ENCODE data around the gene TMEM125. TPM values are rescaled to one million over a fixed set of nuclear protein-coding genes. Genes with fewer than 3 reads are reported as not detected.

TMEM125 gene
- total RNA-seq, 1 donor from 2014 or later, result 19.8 TPM

DNA sequence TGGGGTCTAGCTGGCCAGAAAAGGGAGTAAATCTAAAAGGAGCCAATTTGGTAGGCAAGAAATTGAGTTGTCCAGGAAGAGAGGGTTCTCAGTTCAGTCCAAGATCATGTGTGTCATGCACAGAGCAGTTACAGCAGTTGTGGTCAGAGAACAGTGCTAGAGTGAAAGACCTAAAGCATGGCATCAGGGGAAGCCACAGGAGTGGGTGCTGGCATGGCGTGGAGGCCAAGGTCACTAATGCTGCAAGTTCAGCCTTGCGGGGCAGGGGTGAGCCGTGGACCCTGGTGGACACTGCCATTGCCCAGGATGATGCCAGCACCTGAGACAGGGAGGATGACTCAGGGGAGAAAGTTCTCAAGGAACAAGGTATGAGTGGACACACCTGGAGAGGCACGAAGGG is 16.6 kb upstream of the TMEM125 start:
- H3K4me3 Mint-ChIP-seq, result no peak overlapping the region
- TF ChIP-seq, protein P1, sequence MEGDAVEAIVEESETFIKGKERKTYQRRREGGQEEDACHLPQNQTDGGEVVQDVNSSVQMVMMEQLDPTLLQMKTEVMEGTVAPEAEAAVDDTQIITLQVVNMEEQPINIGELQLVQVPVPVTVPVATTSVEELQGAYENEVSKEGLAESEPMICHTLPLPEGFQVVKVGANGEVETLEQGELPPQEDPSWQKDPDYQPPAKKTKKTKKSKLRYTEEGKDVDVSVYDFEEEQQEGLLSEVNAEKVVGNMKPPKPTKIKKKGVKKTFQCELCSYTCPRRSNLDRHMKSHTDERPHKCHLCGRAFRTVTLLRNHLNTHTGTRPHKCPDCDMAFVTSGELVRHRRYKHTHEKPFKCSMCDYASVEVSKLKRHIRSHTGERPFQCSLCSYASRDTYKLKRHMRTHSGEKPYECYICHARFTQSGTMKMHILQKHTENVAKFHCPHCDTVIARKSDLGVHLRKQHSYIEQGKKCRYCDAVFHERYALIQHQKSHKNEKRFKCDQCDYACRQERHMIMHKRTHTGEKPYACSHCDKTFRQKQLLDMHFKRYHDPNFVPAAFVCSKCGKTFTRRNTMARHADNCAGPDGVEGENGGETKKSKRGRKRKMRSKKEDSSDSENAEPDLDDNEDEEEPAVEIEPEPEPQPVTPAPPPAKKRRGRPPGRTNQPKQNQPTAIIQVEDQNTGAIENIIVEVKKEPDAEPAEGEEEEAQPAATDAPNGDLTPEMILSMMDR (conservative IDR thresholded peaks at IDR 0.05), result no peak
- H3K4me1 Mint-ChIP-seq (ENCODE audit: unreplicated experiment), result no peaks in the 10 kb centered on the region
- no peak overlapping the region for H3K27ac Mint-ChIP-seq
- H3K27me3 Mint-ChIP-seq, result peaks cover 12% of the 10 kb centered on the region
- no peaks in the 10 kb centered on the region for H3K36me3 Mint-ChIP-seq
- no peak for DNase-seq (ENCODE audit: extremely low spot score, unreplicated experiment)
- H3K9me3 Mint-ChIP-seq, result no peaks in the 10 kb centered on the region

DNA sequence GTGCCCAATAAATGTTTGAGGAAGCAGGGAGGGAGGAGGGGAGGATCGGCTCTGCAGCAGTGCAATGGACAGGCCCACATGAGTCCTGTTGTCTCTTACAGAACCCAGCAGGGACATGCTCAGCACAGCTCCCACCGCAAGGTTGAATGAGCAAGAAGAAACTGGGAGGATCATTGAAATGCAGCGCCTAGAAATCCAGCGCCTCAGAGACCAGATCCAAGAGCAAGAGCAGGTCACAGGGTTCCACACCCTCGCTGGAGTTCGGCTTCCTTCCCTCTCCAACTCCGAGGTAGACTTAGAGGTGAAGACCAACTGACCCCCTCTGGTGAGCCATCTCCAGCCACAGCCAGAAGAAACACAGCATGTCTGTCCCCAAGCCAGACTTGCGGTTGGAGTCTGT is 15.9 kb upstream of the TMEM125 start:
- TF ChIP-seq, protein P1 (conservative IDR thresholded peaks at IDR 0.05), result no peak
- H3K36me3 Mint-ChIP-seq, result no peaks in the 10 kb centered on the region
- no peak for DNase-seq (ENCODE audit: extremely low spot score, unreplicated experiment)
- peaks cover 12% of the 10 kb centered on the region for H3K27me3 Mint-ChIP-seq
- no peak overlapping the region for H3K4me3 Mint-ChIP-seq
- H3K9me3 Mint-ChIP-seq, result no peaks in the 10 kb centered on the region
- H3K4me1 Mint-ChIP-seq (ENCODE audit: unreplicated experiment), result no peaks in the 10 kb centered on the region
- H3K27ac Mint-ChIP-seq, result no peak overlapping the region

DNA sequence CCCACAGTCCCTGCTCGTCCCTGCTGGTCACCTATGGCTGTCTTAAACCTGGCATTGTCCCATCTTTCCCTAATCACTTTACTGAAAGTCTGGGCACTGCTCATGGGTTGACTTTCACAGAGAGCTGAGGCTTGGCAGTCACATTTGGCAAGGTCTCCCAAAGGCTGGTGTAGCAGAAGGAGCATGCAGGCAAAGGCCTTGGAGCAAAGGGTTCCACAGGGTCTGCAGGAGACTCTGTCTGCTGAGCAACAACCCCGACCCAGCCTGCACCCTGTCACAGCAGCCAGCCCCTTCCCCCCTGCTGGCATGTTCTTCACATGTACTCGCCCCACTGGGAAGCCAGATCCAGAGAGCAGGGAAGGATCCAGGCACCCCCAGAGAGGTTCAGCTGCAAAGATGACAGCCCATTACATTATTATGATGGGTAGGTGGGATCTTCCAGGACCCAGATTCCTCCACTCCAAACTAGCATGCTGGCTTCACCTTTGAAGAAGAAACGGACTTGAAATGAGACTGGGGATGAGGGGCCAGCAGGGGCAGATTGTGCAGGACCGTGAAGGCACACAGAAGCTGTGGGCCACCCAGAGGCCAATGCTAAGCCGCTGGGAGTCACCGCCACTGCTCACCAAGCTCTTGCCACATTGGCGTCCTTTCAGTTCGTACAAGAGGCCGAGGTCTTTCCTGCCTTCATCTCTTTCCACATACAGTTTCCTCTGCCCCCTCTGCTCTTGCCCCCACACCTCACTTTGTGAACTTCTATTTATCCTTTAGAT is 14.2 kb upstream of the TMEM125 start:
- peaks cover 12% of the 10 kb centered on the region for H3K27me3 Mint-ChIP-seq
- no peaks in the 10 kb centered on the region for H3K4me1 Mint-ChIP-seq (ENCODE audit: unreplicated experiment)
- no peaks in the 10 kb centered on the region for H3K9me3 Mint-ChIP-seq
- H3K4me3 Mint-ChIP-seq, result no peak overlapping the region
- H3K27ac Mint-ChIP-seq, result no peak overlapping the region
- no peaks in the 10 kb centered on the region for H3K36me3 Mint-ChIP-seq
- TF ChIP-seq, protein P1 (conservative IDR thresholded peaks at IDR 0.05), result no peak
- DNase-seq (ENCODE audit: extremely low spot score, unreplicated experiment), result no peak

DNA sequence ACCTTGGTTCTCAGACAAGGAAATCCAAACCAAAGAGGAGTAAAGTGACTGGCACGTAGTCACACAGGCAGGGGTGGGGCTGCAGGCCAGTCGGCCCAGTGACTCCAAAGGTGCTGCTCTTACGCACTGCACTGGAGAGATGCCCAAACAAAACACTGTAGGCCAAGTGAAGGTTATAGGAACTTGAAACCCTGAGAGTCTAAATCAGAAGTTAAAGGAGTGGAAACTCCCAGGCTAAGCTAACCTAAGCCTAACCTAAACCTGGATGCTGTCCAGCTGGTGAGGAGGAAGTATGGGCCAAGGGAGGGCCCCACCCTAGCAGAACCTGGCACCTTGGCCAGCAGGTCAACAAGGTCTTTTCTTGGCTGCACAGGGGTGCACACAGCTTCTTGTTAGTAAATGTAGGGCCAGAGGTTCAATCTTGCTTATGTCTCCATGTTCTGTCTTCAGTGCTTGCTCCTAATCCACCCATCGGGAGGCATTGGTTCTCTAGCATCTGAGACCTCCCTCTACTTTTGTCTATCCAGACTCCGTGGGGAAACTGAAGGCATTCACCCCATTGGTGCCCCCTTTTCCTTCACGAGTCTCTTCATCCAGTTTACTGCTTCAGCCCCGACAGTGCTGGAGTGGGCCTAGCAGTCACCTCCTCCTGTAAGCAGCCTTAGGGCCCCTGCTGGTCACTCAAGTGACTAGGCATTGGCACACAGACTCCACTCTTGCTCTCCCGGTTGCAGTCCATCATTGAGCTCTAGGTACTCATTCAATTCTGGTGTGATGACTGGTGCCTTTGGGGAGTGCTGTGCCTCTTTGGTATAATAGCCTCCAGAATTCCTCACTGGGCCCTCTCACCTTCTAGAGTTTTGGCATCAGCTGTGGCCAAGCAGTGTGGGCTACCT is 12.9 kb upstream of the TMEM125 start:
- Mint-ChIP-seq H3K36me3 (no peaks in the 10 kb centered on the region), H3K27ac (no peak overlapping the region), H3K4me3 (no peak overlapping the region), H3K4me1 (ENCODE audit: unreplicated experiment) (no peaks in the 10 kb centered on the region), H3K9me3 (peaks cover 4% of the 10 kb centered on the region), H3K27me3 (peaks cover 12% of the 10 kb centered on the region)
- DNase-seq (ENCODE audit: extremely low spot score, unreplicated experiment), result no peak
- TF ChIP-seq, protein P1 (conservative IDR thresholded peaks at IDR 0.05), result no peak

DNA sequence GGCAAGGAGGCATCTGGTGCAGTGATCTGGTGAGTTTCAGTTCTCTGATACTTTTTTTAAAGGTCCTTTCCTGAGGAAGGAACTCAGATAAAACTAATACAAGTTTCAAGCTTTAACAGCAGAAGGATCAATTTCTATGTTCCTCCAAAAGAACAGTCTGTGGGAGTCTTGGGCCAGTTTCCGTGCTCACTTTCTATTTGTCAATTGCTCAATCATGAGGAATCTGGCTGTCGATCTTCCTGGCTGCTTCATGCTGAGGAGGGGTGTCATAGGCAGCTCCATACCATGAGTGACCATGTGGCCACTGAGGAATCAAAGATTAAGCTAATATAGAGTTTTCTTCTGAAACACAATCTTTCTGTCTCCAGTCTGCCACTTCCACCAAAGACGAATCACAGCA is 11.4 kb upstream of the TMEM125 start:
- no peak for DNase-seq (ENCODE audit: extremely low spot score, unreplicated experiment)
- TF ChIP-seq, protein P1 (conservative IDR thresholded peaks at IDR 0.05), result no peak
- no peak overlapping the region for H3K4me3 Mint-ChIP-seq
- H3K9me3 Mint-ChIP-seq, result peaks cover 4% of the 10 kb centered on the region
- no peaks in the 10 kb centered on the region for H3K4me1 Mint-ChIP-seq (ENCODE audit: unreplicated experiment)
- H3K27me3 Mint-ChIP-seq, result peaks cover 5% of the 10 kb centered on the region
- H3K27ac Mint-ChIP-seq, result no peak overlapping the region
- H3K36me3 Mint-ChIP-seq, result peaks cover 4% of the 10 kb centered on the region
